Glomerular endothelial cell (primary cell): ENCODE results near the gene ATP11A. TPM values are rescaled to one million over a fixed set of nuclear protein-coding genes. Genes with fewer than 3 reads are reported as not detected.

Experiments used
- DNase-seq: peaks from one replicate; pipeline ENCODE4 v3.0.0-alpha.2; 2011; ENCODE audit warnings: low read depth, low spot score; ENCODE audit errors: extremely low read depth
- total RNA-seq: library from RNA; depleted of rRNA; stranded (reverse); fragments of >200 nt; gene quantifications from 2 replicates; pipeline ENCODE4 v1.2.3, GENCODE V29; 2015

The ATP11A gene
- total RNA-seq, 1 donor from 2014 or later = 62.1 TPM

GRCh38 chr13:112917056-112917664, 227.3 kb downstream of the ATP11A start:
- DNase-seq = no peak

- DNase-seq = no peak
Measured at GRCh38 chr13:112917737-112918136, 227.9 kb downstream of the ATP11A start.

- no peak for DNase-seq
Measured at GRCh38 chr13:112918266-112918665, 228.4 kb downstream of the ATP11A start.

GRCh38 chr13:112918746-112919145, 228.9 kb downstream of the ATP11A start:
- DNase-seq = no peak

GRCh38 chr13:112923962-112924361, 234.1 kb downstream of the ATP11A start:
- no peak for DNase-seq

- DNase-seq = no peak
Measured at GRCh38 chr13:112924365-112924764, 234.5 kb downstream of the ATP11A start.

- no peak for DNase-seq
Measured at GRCh38 chr13:112926003-112926402, 236.2 kb downstream of the ATP11A start.

GRCh38 chr13:112926993-112927392, 237.2 kb downstream of the ATP11A start:
- DNase-seq = no peak

GRCh38 chr13:112928020-112928971, 238.5 kb downstream of the ATP11A start:
- no peak for DNase-seq

GRCh38 chr13:112928972-112929782, 239.3 kb downstream of the ATP11A start:
- peak; percentile 9 for DNase-seq

GRCh38 chr13:112929783-112930055, 239.9 kb downstream of the ATP11A start:
- DNase-seq = no peak

GRCh38 chr13:112930192-112930591, 240.4 kb downstream of the ATP11A start:
- no peak for DNase-seq

GRCh38 chr13:112931028-112931934, 241.4 kb downstream of the ATP11A start:
- peak; percentile 18 for DNase-seq

- DNase-seq = no peak
Measured at GRCh38 chr13:112932971-112933370, 243.1 kb downstream of the ATP11A start.

- no peak for DNase-seq
Measured at GRCh38 chr13:112933649-112934048, 243.8 kb downstream of the ATP11A start.

GRCh38 chr13:112934078-112934477, 244.2 kb downstream of the ATP11A start:
- DNase-seq = no peak
